ENCODE data around the gene SLC15A2.

DNA sequence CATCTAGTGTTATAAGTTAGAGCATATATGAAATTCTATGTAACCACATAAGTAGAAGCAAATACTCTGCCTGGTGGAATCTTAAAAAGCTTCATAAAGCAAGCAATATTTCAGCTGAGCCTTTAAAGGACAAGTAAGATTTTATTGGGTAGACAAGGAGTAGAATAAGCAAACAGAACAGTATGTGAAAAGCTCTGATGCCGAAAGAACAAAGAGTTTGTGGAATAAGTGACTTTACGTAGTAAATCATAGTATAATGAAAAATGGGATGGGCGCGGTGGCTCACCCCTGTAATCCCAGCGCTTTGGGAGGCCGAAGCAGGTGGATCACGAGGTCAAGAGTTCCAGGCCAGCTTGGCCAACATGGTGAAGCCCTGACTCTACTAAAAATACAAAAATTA, 49.3 kb upstream of the SLC15A2 start:
- TF ChIP-seq, protein P1, sequence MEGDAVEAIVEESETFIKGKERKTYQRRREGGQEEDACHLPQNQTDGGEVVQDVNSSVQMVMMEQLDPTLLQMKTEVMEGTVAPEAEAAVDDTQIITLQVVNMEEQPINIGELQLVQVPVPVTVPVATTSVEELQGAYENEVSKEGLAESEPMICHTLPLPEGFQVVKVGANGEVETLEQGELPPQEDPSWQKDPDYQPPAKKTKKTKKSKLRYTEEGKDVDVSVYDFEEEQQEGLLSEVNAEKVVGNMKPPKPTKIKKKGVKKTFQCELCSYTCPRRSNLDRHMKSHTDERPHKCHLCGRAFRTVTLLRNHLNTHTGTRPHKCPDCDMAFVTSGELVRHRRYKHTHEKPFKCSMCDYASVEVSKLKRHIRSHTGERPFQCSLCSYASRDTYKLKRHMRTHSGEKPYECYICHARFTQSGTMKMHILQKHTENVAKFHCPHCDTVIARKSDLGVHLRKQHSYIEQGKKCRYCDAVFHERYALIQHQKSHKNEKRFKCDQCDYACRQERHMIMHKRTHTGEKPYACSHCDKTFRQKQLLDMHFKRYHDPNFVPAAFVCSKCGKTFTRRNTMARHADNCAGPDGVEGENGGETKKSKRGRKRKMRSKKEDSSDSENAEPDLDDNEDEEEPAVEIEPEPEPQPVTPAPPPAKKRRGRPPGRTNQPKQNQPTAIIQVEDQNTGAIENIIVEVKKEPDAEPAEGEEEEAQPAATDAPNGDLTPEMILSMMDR (IDR thresholded peaks at IDR 0.05): no peak
- TF ChIP-seq POLR2A (IDR thresholded peaks at IDR 0.05) (no peak), EP300 (IDR thresholded peaks at IDR 0.05) (no peak)
